Mucosa of rectum (tissue), 2 donors: ENCODE data around the gene EFEMP2.
"Not testable (repeated sequence)": the region's sequence is repeated elsewhere in the genome, so short reads cannot be mapped to it uniquely, and the experiment has no call there.

ENCODE experiments used
- H3K27ac ChIP-seq, 2 donors: one replicate each; pipeline ENCODE4 v1.7.0; 2013; ENCODE audit warnings: inconsistent platforms in 2 of 2, low read depth in 2 of 2, low read length in 2 of 2
- H3K27me3 ChIP-seq, 2 donors: one replicate each; pipeline ENCODE4 v1.7.0; 2013; ENCODE audit warnings: low read length in 2 of 2; ENCODE audit not compliant: control insufficient read depth in 2 of 2, insufficient read depth in 2 of 2
- H3K36me3 ChIP-seq, 2 donors: one replicate each; pipeline ENCODE4 v1.7.0; 2013; ENCODE audit warnings: low read length in 2 of 2; ENCODE audit not compliant: control insufficient read depth in 2 of 2, insufficient read depth in 2 of 2
- H3K4me1 ChIP-seq, 2 donors: one replicate each; pipeline ENCODE4 v1.7.0; 2013; ENCODE audit warnings: low read length in 2 of 2, mild to moderate bottlenecking in 1 of 2; ENCODE audit not compliant: control insufficient read depth in 2 of 2, insufficient read depth in 2 of 2
- H3K4me3 ChIP-seq, 2 donors: one replicate each; pipeline ENCODE4 v1.7.0; 2013; ENCODE audit warnings: low read length in 2 of 2
- H3K9ac ChIP-seq, 2 donors: one replicate each; pipeline ENCODE4 v1.7.0; 2013; ENCODE audit warnings: low read length in 2 of 2, low read depth in 1 of 2, mild to moderate bottlenecking in 1 of 2
- H3K9me3 ChIP-seq, 2 donors: one replicate each; pipeline ENCODE4 v1.7.0; 2013; ENCODE audit warnings: low read length in 2 of 2; ENCODE audit not compliant: control insufficient read depth in 2 of 2
- donor health status: healthy.
- donor health status: Normal muscosa, but diverticular disease.

The EFEMP2 gene

DNA sequence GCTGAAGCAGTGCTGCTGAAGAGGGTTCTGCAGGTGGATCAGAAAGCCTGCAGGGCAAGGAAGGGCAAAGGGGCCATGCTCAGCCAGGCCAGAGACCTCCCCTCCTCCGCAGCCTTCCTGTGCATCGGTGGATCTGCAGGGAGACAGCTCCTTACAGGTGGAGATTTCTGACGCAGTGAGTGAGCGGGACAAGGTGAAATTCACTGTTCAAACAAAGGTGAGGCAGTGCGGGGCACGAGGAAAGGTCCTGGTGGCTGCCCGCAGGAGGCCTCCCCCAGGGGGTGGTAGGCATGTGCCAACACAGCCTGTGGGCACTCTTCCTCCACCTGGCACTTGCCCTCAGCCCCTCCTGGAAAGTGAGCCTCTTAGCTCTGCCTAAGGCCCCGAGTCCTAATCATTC is 23.2 kb downstream of the EFEMP2 start:
- H3K9me3 ChIP-seq, result no peaks in the 10 kb centered on the region

GRCh38 chr11:65848693-65849092 is 23.9 kb downstream of the EFEMP2 start:
- Histone ChIP-seq H3K36me3 (peaks cover 22 to 31% of the 10 kb centered on the region in 2 donors), H3K4me1 (peaks cover 21 to 27% of the 10 kb centered on the region in 2 donors)
- H3K9me3 ChIP-seq, H3K4me3 ChIP-seq, H3K9ac ChIP-seq, H3K27ac ChIP-seq, H3K27me3 ChIP-seq: not testable (repeated sequence)

More for the DNA sequence above, 23.2 kb downstream of the EFEMP2 start:
- H3K4me1 ChIP-seq, result peaks cover 27 to 31% of the 10 kb centered on the region in 2 donors
- H3K4me3 ChIP-seq, result no peak overlapping the region
- H3K36me3 ChIP-seq, result peaks cover 25 to 37% of the 10 kb centered on the region in 2 donors
- H3K27ac ChIP-seq, result no peak overlapping the region
- no peaks in the 10 kb centered on the region for H3K27me3 ChIP-seq
- H3K9ac ChIP-seq, result no peak overlapping the region

DNA sequence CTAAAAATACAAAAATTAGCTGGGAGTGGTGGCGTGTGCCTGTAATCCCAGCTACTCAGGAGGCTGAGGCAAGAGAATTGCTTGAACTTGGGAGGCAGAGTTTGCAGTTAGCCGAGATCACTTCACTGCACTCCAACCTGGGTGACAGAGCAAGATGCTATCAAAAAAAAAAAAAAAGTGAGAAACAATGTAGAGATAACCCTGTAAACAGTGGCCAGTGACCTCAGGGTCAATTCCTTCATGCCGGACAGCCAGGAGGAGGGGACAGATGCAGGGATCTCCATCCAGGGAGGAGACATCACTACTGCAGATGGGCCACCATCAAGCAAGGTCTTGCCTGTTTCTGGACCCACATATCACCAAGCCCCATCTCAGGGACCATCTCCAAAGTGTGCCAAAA is 24.9 kb downstream of the EFEMP2 start:
- Histone ChIP-seq H3K27ac (no peak overlapping the region), H3K9me3 (no peaks in the 10 kb centered on the region), H3K9ac (no peak overlapping the region), H3K4me1 (peaks cover 11 to 17% of the 10 kb centered on the region in 2 donors), H3K4me3 (no peak overlapping the region), H3K27me3 (no peaks in the 10 kb centered on the region), H3K36me3 (peaks cover 15 to 22% of the 10 kb centered on the region in 2 donors)

DNA sequence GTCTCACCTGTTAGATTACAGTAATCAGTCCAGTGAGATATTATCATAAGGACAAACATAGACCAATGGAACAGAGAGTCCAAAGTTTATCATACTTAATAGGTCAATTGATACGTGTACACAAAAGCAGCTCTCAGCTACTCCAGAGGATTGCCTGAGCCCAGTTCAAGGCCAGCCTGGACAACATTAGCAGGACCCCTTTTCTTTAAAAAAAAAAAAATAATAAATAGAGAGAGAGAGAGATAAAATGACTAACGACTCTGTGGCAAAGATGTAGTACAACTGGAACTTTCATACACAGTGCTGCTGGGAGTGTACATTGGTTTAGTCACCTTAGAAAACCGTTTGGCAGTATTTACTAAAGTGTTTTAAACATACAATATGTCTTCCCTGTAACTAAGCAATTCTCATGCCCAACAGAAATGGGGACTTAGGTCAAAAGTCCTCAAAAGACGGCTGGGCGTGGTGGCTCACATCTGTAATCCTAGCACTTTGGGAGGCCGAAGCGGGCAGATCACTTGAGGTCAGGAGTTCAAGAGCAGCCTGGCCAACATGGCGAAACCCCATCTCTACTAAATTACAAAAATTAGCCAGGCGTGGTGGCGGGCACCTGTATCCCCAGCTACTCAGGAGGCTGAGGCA is 28.2 kb downstream of the EFEMP2 start:
- Histone ChIP-seq H3K27ac (peak overlapping the region; percentile 31 to 57), H3K9ac (peak overlapping the region in 1 of 2 donors; percentile 13), H3K4me1 (peaks cover 3 to 4% of the 10 kb centered on the region in 2 donors)

GRCh38 chr11:65843811-65844210 is 28.8 kb downstream of the EFEMP2 start:
- Histone ChIP-seq H3K27ac (peak overlapping the region; percentile 31 to 57), H3K4me1 (peaks cover 0 to 4% of the 10 kb centered on the region in 2 donors), H3K9ac (peak overlapping the region in 1 of 2 donors; percentile 13), H3K27me3 (no peaks in the 10 kb centered on the region), H3K36me3 (no peaks in the 10 kb centered on the region), H3K4me3 (no peak overlapping the region), H3K9me3 (no peaks in the 10 kb centered on the region)

More for the DNA sequence above, 28.2 kb downstream of the EFEMP2 start:
- no peaks in the 10 kb centered on the region for H3K27me3 ChIP-seq
- H3K9me3 ChIP-seq, result no peaks in the 10 kb centered on the region
- no peak overlapping the region for H3K4me3 ChIP-seq
- no peaks in the 10 kb centered on the region for H3K36me3 ChIP-seq

DNA sequence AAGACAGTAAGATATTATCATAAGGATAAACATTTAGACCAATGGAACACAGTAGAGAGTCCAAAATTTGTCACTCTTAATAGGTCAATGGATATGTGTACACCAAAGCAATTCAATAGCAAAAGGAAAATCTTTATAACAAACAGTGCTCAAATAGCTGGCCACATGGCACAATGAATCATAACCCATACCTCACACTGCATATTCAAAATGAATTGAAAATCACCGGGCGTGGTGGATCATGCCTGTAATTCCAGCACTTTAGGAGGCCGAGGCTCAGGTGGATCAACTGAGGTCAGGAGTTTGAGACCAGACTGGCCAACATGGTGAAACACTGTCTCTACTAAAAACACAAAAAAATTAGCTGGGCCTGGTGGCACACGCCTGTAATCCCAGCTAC is 30.5 kb downstream of the EFEMP2 start:
- Histone ChIP-seq H3K9me3 (no peaks in the 10 kb centered on the region), H3K4me3 (no peak overlapping the region), H3K9ac (no peak overlapping the region), H3K27ac (no peak overlapping the region), H3K4me1 (peaks cover 0 to 4% of the 10 kb centered on the region in 2 donors), H3K36me3 (no peaks in the 10 kb centered on the region), H3K27me3 (no peaks in the 10 kb centered on the region)

DNA sequence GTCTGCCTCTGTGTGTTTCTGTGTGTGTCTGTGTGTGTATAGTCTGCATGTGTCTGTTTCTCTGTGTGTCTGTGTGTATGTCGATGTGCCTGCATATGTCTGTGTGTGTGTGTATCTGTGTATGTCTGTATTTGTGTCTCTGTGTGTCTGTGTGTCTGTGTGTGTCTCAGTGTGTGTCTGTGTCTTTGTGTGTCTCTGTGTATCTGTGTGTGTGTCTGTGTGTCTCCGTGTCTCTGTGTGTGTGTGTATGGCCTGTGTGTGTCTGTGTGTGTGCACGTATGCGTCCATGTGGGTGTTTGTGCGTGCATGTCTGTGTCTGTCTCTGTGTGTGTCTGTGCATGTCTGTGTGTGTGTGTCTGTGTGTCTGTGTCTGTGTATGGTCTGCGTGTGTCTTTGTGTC is 38.4 kb downstream of the EFEMP2 start:
- H3K27me3 ChIP-seq, result no peaks in the 10 kb centered on the region
- peak overlapping the region; percentile 47 to 52 for H3K9ac ChIP-seq
- H3K27ac ChIP-seq, result no peak overlapping the region
- no peaks in the 10 kb centered on the region for H3K36me3 ChIP-seq
- peak overlapping the region; percentile 72 to 87 for H3K4me3 ChIP-seq
- peaks cover 13 to 20% of the 10 kb centered on the region in 2 donors for H3K4me1 ChIP-seq
- no peaks in the 10 kb centered on the region for H3K9me3 ChIP-seq

- Histone ChIP-seq H3K9ac (peak within 1 kb of the TSS; percentile 47 to 52), H3K9me3 (no peaks in the 10 kb centered on the region), H3K36me3 (no peaks in the 10 kb centered on the region), H3K27me3 (no peaks in the 10 kb centered on the region), H3K27ac (peak within 1 kb of the TSS in 1 of 2 donors; percentile 38), H3K4me1 (peaks cover 13 to 20% of the 10 kb centered on the region in 2 donors), H3K4me3 (peak within 1 kb of the TSS; percentile 72 to 87)
These were observed 39.1 kb downstream of the EFEMP2 start, which contains the start of gene SNX32 for GRCh38 chr11:65833297-65834030. Gene SNX32 (plus strand): TSS chr11:65833963. CDS start chr11:65834066, 103 bp downstream.

DNA sequence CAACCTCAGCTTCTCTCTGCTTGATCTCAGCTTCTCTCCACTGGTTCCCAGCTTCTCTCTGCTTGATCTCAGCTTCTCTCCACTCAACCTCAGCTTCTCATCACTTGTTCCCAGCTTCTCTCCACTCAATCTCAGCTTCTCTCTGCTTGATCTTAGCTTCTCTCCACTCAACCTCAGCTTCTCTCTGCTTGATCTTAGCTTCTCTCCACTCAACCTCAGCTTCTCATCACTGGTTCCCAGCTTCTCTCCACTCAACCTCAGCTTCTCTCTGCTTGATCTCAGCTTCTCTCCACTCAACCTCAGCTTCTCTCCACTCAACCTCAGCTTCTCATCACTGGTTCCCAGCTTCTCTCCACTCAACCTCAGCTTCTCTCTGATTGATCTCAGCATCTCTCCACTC is 40.4 kb downstream of the EFEMP2 start:
- not testable (repeated sequence) for H3K36me3 ChIP-seq, H3K4me3 ChIP-seq, H3K9ac ChIP-seq, H3K9me3 ChIP-seq, H3K27ac ChIP-seq, H3K27me3 ChIP-seq
- H3K4me1 ChIP-seq, result peaks cover 13 to 20% of the 10 kb centered on the region in 2 donors

DNA sequence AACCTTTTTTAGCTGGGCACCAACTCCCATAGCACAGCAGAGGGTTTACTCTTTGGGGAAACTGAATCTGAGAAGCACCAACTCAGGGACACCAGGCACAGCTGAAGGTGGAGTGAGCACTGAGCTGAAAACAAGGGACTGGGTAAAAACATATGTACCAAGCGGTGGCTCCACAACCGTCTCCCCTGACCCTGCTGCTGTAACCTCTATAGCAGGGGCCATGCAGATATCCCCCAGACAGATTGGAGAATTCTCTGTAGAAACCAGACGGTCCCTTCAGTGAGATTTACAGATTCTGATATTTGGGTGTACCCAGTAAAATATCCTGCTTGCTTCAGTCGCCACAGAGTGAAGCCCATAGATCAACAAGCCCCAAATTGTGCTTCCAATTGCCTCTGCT is 43.1 kb downstream of the EFEMP2 start:
- Histone ChIP-seq H3K9ac (no peak overlapping the region), H3K27me3 (no peaks in the 10 kb centered on the region), H3K27ac (no peak overlapping the region), H3K4me3 (no peak overlapping the region), H3K9me3 (no peaks in the 10 kb centered on the region), H3K4me1 (peaks cover 13 to 18% of the 10 kb centered on the region in 2 donors), H3K36me3 (no peaks in the 10 kb centered on the region)
